ENCODE measurements around the gene PET117.
"Not testable (repeated sequence)": the region's sequence is repeated elsewhere in the genome, so short reads cannot be mapped to it uniquely, and the experiment has no call there.

The PET117 gene

DNA sequence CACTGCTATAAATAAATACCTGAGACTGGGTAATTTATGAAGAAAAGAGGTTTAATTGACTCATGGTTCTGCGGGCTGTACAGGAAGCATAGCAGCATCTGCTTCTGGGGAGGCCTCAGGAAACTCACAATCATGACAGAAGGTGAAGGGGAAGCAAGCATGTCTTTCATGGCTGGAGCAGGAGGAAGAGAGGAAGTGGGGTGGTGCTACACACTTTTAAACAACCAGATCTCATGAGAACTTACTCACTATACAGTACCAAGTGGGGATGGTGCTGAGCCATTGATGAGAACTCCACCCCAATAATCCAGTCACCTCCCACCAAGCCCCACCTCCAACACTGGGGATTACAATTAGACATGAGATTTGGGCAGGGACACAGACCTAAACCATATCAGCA lies 9.1 kb upstream of the PET117 start:
- not testable (repeated sequence) for H3K36me3 Mint-ChIP-seq (ENCODE audit: insufficient read depth); DNase-seq (ENCODE audit: low spot score in 2 of 2); H3K9me3 Mint-ChIP-seq; ATAC-seq (replicated peaks; ENCODE audit: extremely low read depth, poor library complexity, severe bottlenecking); H3K4me3 Mint-ChIP-seq; H3K27ac Mint-ChIP-seq (ENCODE audit: low read depth); H3K4me1 Mint-ChIP-seq
- H3K27me3 Mint-ChIP-seq: peaks cover 11% of the 10 kb centered on the region

DNA sequence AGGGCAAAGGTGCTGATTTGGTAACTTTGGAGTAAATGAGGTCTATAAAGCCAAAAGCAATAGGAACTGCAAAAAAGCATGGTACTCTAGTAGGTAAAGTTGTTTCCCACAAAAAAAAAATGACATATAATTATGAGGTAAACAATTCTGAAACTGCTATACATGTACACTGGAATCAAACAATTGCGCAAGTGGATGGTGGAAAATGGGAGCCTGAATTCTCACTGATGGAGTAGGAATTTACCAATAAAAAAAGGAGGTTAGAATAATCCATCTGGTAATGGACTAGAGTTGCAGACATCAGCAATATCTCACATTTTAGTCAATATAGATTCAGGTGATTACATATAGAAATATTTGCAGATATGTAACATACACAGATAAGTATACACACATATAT lies 5.0 kb upstream of the PET117 start:
- no peak for ATAC-seq (replicated peaks; ENCODE audit: extremely low read depth, poor library complexity, severe bottlenecking)
- no peak for DNase-seq (ENCODE audit: low spot score in 2 of 2)
- no peaks in the 10 kb centered on the region for H3K9me3 Mint-ChIP-seq
- peaks cover 6% of the 10 kb centered on the region for H3K36me3 Mint-ChIP-seq (ENCODE audit: insufficient read depth)
- H3K4me1 Mint-ChIP-seq: peaks cover 9% of the 10 kb centered on the region
- H3K27me3 Mint-ChIP-seq: no peaks in the 10 kb centered on the region
- H3K4me3 Mint-ChIP-seq: no peak overlapping the region
- H3K27ac Mint-ChIP-seq (ENCODE audit: low read depth): no peak overlapping the region

DNA sequence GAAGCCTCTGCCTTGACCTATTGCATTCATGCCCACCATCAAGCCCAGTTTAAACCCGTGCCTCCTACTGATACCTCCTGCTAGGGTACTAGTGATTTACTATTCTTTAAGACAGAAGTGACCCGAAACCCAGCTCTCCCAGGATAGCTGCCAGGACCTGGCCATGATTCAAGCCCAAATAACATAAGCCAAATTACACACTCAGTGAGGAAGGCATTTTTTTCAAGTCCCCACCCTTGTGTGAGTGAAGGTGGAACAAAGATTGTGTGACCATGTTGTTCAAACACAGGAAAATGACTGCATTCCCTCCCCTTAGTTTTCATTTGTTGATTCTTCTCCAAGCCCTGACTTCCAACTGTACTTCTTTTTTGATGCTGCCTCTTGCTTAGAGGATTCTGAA lies 3.7 kb upstream of the PET117 start:
- peaks cover 8% of the 10 kb centered on the region for H3K36me3 Mint-ChIP-seq (ENCODE audit: insufficient read depth)
- H3K9me3 Mint-ChIP-seq: no peaks in the 10 kb centered on the region
- peaks cover 15% of the 10 kb centered on the region for H3K4me1 Mint-ChIP-seq
- DNase-seq (ENCODE audit: low spot score in 2 of 2) (no peak), ATAC-seq (replicated peaks; ENCODE audit: extremely low read depth, poor library complexity, severe bottlenecking) (no peak)
- H3K4me3 Mint-ChIP-seq: no peak overlapping the region
- H3K27ac Mint-ChIP-seq (ENCODE audit: low read depth): no peak overlapping the region
- H3K27me3 Mint-ChIP-seq: no peaks in the 10 kb centered on the region

DNA sequence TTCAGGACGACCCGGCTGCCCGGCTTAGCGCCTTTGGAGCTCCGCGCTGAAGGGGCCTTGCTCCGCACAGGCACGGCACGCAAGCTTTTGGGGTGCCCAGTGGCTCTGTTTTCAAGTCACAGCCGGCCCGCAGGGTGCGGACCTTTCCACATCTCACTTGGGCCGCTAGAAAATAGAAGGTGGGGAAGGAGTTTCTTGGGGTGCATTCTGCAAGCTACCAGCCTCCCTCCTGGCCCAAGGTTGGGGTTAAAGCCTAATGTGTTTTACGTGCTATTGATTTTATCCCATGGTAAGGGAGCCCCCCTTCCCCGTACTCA lies 561 bp downstream of the PET117 start:
- Mint-ChIP-seq H3K27me3 (no peaks in the 10 kb centered on the region), H3K27ac (ENCODE audit: low read depth) (peak overlapping the region; percentile 93), H3K36me3 (ENCODE audit: insufficient read depth) (peaks cover 16% of the 10 kb centered on the region), H3K9me3 (no peaks in the 10 kb centered on the region), H3K4me1 (peaks cover 33% of the 10 kb centered on the region), H3K4me3 (peak overlapping the region; percentile 82)
- ATAC-seq (replicated peaks; ENCODE audit: extremely low read depth, poor library complexity, severe bottlenecking) (peak; percentile 17), DNase-seq (ENCODE audit: low spot score in 2 of 2) (no peak)

DNA sequence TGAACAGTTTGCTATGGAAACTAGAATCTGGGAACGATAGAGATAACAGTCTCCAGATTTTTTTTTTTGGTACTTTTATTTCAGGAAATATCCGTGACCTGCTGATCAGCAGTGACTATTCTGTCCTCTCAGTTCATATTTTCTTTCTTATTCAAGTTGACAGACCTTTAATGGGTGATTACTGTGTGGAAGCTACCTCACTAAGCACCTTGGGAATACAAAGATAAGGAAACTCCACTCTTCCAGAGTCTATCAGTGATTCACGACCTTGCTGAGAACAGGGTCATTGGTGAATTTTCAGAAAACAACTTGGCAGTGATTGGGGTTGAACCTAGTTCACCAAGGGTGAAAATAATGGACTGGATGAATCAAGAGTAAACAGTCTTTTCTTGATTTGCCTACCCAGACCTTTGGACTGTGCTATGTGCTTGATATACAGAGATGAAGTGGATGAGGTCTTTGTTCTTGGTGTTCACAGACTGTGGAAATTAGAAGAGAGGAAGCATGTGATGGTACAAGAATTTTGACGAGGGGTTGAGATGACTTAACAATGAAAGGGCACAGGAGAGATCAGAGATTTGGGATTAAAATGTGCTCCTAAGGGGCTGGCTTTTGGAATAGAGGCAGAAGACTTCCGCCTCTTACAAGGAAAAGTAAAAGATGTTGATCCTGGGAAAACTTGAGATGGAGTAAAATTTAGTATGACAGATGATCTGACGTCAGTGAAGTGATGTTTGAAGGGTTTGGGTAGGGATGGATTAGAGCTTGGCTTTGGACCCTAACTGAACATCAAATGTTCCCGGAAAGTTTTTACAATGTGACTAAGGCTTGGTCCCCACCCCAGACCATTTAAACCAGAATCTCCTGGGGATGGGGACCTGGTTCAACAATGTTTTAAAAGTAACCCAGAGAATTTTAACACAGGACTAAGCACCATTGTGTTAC lies 1.2 kb downstream of the PET117 start:
- no peak for ATAC-seq (replicated peaks; ENCODE audit: extremely low read depth, poor library complexity, severe bottlenecking)
- Mint-ChIP-seq H3K27me3 (no peaks in the 10 kb centered on the region), H3K9me3 (no peaks in the 10 kb centered on the region), H3K27ac (ENCODE audit: low read depth) (peak overlapping the region; percentile 93), H3K4me3 (peak overlapping the region; percentile 82), H3K36me3 (ENCODE audit: insufficient read depth) (peaks cover 19% of the 10 kb centered on the region), H3K4me1 (peaks cover 33% of the 10 kb centered on the region)
- DNase-seq (ENCODE audit: low spot score in 2 of 2): no peak

- ATAC-seq (replicated peaks; ENCODE audit: extremely low read depth, poor library complexity, severe bottlenecking): no peak
- no peak overlapping the region for H3K27ac Mint-ChIP-seq (ENCODE audit: low read depth)
- H3K27me3 Mint-ChIP-seq: no peaks in the 10 kb centered on the region
- H3K36me3 Mint-ChIP-seq (ENCODE audit: insufficient read depth): peaks cover 25% of the 10 kb centered on the region
- H3K9me3 Mint-ChIP-seq: no peaks in the 10 kb centered on the region
- DNase-seq (ENCODE audit: low spot score in 2 of 2): no peak
- H3K4me3 Mint-ChIP-seq: peak overlapping the region; percentile 82
- H3K4me1 Mint-ChIP-seq: peaks cover 38% of the 10 kb centered on the region
These were observed 2.2 kb downstream of the PET117 start for GRCh38 chr20:18139832-18140231.

DNA sequence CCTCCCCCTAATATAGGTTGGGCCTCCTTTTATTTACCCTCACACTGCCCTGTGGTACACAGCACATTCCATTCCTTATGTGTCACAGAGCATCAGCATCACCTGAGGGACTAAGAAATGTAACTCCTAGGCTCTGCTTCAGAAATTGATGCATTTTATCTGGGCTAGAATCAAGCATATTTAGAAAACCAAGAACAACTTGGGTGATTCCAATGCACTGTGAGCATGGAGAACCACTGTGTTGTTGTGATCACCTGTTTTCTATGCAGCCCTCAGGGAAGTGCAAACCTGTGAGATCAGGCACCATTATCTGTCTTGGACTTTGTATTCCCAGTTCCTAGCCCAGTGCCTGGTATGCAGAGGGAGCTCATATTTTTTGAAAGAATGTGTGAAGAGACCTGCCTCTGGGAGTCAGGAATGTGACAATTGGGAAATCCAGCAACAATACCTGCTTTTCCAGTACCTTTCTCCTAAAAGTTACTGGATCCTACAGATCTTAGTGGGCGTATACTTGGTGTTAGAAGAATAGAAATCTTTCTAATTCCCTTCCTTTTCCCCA lies 7.0 kb downstream of the PET117 start:
- ATAC-seq (replicated peaks; ENCODE audit: extremely low read depth, poor library complexity, severe bottlenecking) (no peak), DNase-seq (ENCODE audit: low spot score in 2 of 2) (no peak)
- Mint-ChIP-seq H3K36me3 (ENCODE audit: insufficient read depth) (peaks cover 32% of the 10 kb centered on the region), H3K4me1 (peaks cover 16% of the 10 kb centered on the region), H3K27ac (ENCODE audit: low read depth) (no peak overlapping the region), H3K27me3 (no peaks in the 10 kb centered on the region), H3K9me3 (no peaks in the 10 kb centered on the region), H3K4me3 (no peak overlapping the region)

DNA sequence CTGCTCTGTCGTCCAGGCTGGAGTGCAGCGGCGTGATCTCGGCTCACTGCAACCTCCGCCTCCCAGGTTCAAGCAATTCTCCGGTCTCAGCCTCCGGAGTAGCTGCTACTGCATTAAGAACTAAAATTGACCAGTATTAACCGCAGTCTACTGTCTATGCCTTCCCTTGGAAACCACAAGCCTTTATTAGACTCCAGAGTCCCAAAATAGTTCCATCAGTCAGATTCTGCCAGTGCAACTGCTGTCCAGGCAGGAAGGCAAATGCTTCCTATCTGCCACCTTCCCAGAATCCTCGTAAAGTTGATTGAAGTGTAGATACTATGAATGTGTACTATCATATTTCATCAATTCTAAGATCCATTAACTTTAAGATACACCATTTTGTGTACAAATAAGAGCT lies 16.7 kb downstream of the PET117 start:
- peaks cover 10% of the 10 kb centered on the region for H3K4me1 Mint-ChIP-seq
- H3K9me3 Mint-ChIP-seq: no peaks in the 10 kb centered on the region
- H3K27me3 Mint-ChIP-seq: no peaks in the 10 kb centered on the region
- H3K4me3 Mint-ChIP-seq: no peak overlapping the region
- peaks cover 32% of the 10 kb centered on the region for H3K36me3 Mint-ChIP-seq (ENCODE audit: insufficient read depth)
- ATAC-seq (replicated peaks; ENCODE audit: extremely low read depth, poor library complexity, severe bottlenecking) (no peak), DNase-seq (ENCODE audit: low spot score in 2 of 2) (no peak)
- H3K27ac Mint-ChIP-seq (ENCODE audit: low read depth): no peak overlapping the region

DNA sequence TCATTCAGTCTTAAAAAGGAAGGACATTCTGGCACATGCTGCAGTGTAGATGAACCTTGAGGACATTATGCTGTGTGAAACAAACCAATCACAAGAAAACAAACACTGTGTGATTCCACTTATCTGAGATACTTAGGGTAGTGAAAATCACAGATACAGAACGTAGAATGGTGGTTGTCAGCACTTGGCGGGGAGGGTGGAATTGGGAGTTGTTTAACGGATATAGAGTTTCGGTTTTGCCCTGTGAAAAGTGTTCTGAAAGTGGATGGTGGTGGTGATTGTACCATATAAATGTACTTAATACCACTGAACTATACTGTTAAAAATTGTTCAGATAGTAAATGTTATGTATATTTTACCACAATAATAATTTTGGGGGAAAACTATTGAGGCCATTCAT lies 18.4 kb downstream of the PET117 start:
- no peak overlapping the region for H3K27ac Mint-ChIP-seq (ENCODE audit: low read depth)
- DNase-seq (ENCODE audit: low spot score in 2 of 2): no peak
- peaks cover 32% of the 10 kb centered on the region for H3K36me3 Mint-ChIP-seq (ENCODE audit: insufficient read depth)
- H3K9me3 Mint-ChIP-seq: no peaks in the 10 kb centered on the region
- H3K27me3 Mint-ChIP-seq: no peaks in the 10 kb centered on the region
- ATAC-seq (replicated peaks; ENCODE audit: extremely low read depth, poor library complexity, severe bottlenecking): no peak
- H3K4me3 Mint-ChIP-seq: no peak overlapping the region
- peaks cover 10% of the 10 kb centered on the region for H3K4me1 Mint-ChIP-seq

GRCh38 chr20:18164356-18164755 lies 26.7 kb downstream of the PET117 start:
- no peaks in the 10 kb centered on the region for H3K27me3 Mint-ChIP-seq
- peak overlapping the region; percentile 49 for H3K27ac Mint-ChIP-seq (ENCODE audit: low read depth)
- peaks cover 35% of the 10 kb centered on the region for H3K36me3 Mint-ChIP-seq (ENCODE audit: insufficient read depth)
- no peaks in the 10 kb centered on the region for H3K9me3 Mint-ChIP-seq
- H3K4me1 Mint-ChIP-seq: peaks cover 47% of the 10 kb centered on the region
- ATAC-seq (replicated peaks; ENCODE audit: extremely low read depth, poor library complexity, severe bottlenecking): no peak
- H3K4me3 Mint-ChIP-seq: peak overlapping the region; percentile 41
- no peak for DNase-seq (ENCODE audit: low spot score in 2 of 2)

- DNase-seq (ENCODE audit: low spot score in 2 of 2) (no peak), ATAC-seq (replicated peaks; ENCODE audit: extremely low read depth, poor library complexity, severe bottlenecking) (no peak)
- H3K27ac Mint-ChIP-seq (ENCODE audit: low read depth): peak overlapping the region; percentile 49
- no peaks in the 10 kb centered on the region for H3K27me3 Mint-ChIP-seq
- H3K4me1 Mint-ChIP-seq: peaks cover 54% of the 10 kb centered on the region
- H3K36me3 Mint-ChIP-seq (ENCODE audit: insufficient read depth): peaks cover 33% of the 10 kb centered on the region
- no peaks in the 10 kb centered on the region for H3K9me3 Mint-ChIP-seq
- peak overlapping the region; percentile 0 for H3K4me3 Mint-ChIP-seq
These were observed 27.9 kb downstream of the PET117 start for GRCh38 chr20:18165553-18165952.

DNA sequence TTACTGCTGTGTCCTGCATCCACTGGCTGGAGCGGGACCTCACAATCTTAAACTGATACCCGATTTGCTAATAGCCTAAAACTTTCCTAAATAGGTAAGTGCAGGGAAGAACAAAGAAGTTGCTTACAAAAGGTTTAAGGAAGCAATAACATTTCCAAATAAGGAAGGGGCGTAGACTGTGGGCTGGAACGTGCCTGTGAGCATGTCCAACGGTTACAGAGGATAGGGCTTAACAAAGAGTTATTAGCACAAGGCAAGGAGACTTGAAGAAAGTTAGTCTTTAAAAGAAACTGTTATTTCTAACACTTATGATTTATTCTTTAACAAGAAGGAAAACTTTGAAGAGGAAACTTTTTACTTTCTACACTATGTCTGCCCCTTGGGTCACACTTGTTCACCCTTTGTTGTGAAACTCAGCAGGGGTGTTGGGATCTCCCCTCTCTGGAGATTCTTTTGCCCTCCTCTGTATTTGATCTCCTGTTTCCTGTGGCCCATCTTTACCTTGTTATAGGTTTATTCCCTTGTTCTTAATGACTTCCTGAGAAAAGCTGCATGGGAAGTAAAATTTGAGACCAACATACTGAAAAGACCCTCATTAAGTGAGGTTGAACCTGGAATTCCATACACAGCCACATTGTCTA lies 28.7 kb downstream of the PET117 start:
- H3K27ac Mint-ChIP-seq (ENCODE audit: low read depth): no peak overlapping the region
- peaks cover 31% of the 10 kb centered on the region for H3K36me3 Mint-ChIP-seq (ENCODE audit: insufficient read depth)
- H3K4me3 Mint-ChIP-seq: no peak overlapping the region
- peaks cover 60% of the 10 kb centered on the region for H3K4me1 Mint-ChIP-seq
- no peaks in the 10 kb centered on the region for H3K27me3 Mint-ChIP-seq
- no peak for ATAC-seq (replicated peaks; ENCODE audit: extremely low read depth, poor library complexity, severe bottlenecking)
- no peak for DNase-seq (ENCODE audit: low spot score in 2 of 2)
- no peaks in the 10 kb centered on the region for H3K9me3 Mint-ChIP-seq

GRCh38 chr20:18166950-18167349 lies 29.3 kb downstream of the PET117 start:
- Mint-ChIP-seq H3K4me1 (peaks cover 60% of the 10 kb centered on the region), H3K27ac (ENCODE audit: low read depth) (no peak overlapping the region), H3K4me3 (no peak overlapping the region), H3K27me3 (no peaks in the 10 kb centered on the region), H3K9me3 (no peaks in the 10 kb centered on the region), H3K36me3 (ENCODE audit: insufficient read depth) (peaks cover 28% of the 10 kb centered on the region)
- ATAC-seq (replicated peaks; ENCODE audit: extremely low read depth, poor library complexity, severe bottlenecking) (no peak), DNase-seq (ENCODE audit: low spot score in 2 of 2) (no peak)

Measured in central memory CD8-positive, alpha-beta T cell (primary cell).